ENCODE data around the gene KLF7.

DNA sequence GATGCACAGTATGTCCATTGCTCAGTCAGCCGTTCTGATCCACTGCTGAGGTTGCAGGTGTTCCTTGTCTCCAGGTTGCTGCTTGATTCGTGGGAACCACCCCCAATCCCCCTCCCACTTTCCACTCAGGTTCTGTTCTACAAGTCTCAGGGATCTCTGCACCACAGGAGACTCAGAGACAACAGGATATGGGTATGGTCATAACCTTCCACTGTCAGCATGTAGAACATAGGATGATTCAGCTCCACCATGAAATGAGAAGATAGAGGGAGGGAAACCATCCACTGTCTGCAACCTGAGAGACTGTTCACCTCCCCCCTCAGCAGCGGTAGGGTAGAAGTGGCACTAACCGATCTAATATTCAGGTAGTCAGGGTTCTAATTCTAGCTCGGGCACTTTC, 19.0 kb upstream of the KLF7 start:
- TF ChIP-seq CTCF (conservative IDR thresholded peaks at IDR 0.05 in 1 of 2, IDR thresholded peaks at IDR 0.05 in 1 of 2; ENCODE audit: extremely low read depth in 1 of 2, insufficient read depth in 1 of 2, low read depth in 1 of 2, low read length in 2 of 2) (no peak), EZH2 (IDR thresholded peaks at IDR 0.05; ENCODE audit: borderline replicate concordance, low read length) (no peak)
